ENCODE measurements around the gene TRABD2B.

TRABD2B gene

DNA sequence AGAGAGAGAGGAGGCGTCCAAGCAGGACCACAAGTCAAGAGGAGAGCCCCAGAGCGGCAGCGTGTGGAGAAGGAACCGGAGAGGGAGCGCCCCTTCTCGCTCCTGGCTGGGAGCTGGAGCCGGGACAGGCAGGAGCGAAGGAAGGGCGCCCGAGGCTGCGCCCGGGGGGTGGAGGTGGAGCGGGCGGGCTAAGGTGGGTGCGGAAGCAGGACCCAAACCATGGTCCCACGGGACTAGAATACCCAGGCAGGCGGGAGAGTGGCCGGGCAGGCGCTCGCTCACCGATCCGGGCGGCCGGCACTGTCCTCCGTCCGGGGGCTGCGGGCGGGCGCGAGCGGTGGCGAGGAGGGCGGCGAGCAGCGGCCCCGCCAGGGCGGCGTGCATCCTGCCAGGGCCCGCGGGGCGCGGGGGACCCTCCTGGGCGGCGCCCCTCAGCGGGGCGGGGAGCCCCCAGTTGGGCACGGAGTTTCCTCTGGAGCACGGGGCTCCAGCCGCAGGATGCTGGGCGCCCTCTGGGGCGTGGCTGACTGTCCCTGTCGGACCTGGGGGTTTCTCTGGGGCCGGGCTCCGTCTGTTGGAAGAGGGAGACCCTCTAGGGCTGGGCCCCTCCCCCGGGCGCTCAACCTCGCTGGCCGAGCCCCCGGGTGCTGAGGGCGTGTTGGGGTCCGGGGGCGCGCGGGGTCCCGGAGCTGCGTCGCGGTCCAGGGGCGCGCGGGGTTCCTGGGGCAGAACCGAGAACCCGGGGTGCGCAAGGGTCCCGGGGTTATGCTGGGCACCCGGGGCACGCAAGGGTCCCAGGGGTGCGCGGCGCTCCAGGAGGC is 569 bp downstream of the TRABD2B start:
- H3K4me1 ChIP-seq = peaks cover 7 to 11% (median 7%) of the 10 kb centered on the region in 10 experiments; a peak in 17 of 20 replicates
- no peak overlapping the region for H3K27ac ChIP-seq
- H3K4me2 ChIP-seq = peak overlapping the region; percentile 93 to 100 (median 100)
- peak overlapping the region; percentile 55 to 78 (median 68) for H3K4me3 ChIP-seq
- H3K9ac ChIP-seq = peak overlapping the region; percentile 42 to 76 (median 60); a peak in 20 of 22 replicates
- H4K20me1 ChIP-seq = peaks cover 0 to 32% (median 11%) of the 10 kb centered on the region in 11 experiments; a peak in 12 of 22 replicates
- H3K36me3 ChIP-seq = no peaks in the 10 kb centered on the region
- no peak for TF ChIP-seq Cebpa-rat (IDR thresholded peaks at IDR 0.05)
- peaks cover 43 to 66% (median 55%) of the 10 kb centered on the region in 11 experiments for H3K27me3 ChIP-seq
- no peaks in the 10 kb centered on the region for H3K9me3 ChIP-seq (replicated peaks in 1 of 11)

- H3K36me3 ChIP-seq = no peaks in the 10 kb centered on the region
- no peak overlapping the region; a peak in 1 of 22 replicates for H3K9ac ChIP-seq
- TF ChIP-seq Cebpa-rat (IDR thresholded peaks at IDR 0.05) = no peak
- peaks cover 43 to 66% (median 55%) of the 10 kb centered on the region in 11 experiments for H3K27me3 ChIP-seq
- peaks cover 7 to 11% (median 7%) of the 10 kb centered on the region in 10 experiments; a peak in 17 of 20 replicates for H3K4me1 ChIP-seq
- no peaks in the 10 kb centered on the region for H3K9me3 ChIP-seq (replicated peaks in 1 of 11)
- no peak overlapping the region for H3K27ac ChIP-seq
- H3K4me2 ChIP-seq = peak overlapping the region; percentile 93 to 100 (median 100); a peak in 17 of 22 replicates
- H3K4me3 ChIP-seq = peak overlapping the region in 7 of 10 experiments; percentile 64 to 78 (median 68); a peak in 11 of 20 replicates
- H4K20me1 ChIP-seq = peaks cover 0 to 32% (median 11%) of the 10 kb centered on the region in 11 experiments; a peak in 12 of 22 replicates
Measured at GRCh38 chr1:47996060-47996405, 1.2 kb downstream of the TRABD2B start.

DNA sequence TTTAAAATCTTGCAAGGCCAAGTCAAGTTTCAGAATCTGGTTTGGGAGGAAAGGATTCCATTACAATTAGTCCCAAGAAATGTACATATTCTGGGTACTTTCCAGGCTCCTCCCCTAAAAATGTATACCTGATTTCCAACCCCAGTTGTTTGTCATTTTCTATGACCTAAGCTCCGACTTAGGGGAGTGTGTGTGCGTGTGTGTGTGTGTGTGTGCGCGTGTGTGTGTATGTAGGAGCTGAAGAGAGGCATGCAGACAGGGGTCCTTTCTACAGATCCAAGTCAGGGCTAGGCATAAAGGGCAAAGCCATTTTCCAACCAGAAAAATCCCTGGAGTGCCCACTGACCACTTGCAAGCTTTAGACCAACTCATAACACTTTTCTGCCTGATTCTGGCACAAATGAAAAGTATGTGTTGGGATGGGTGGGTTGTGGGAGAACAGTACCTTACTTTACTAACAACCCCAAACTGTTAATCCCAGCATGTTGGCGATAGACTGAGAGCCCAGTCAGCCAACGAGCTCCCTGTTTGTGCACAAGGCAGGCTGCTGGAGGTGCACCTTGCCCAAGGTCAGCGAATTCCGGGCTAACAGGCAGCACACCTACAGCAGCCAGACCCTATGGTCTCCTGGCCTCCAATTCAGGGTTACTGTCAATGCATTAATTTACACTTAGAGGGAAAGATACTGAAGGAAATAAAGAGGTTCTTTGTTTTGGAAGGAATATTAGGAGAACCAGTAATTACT is 1.7 kb downstream of the TRABD2B start:
- peaks cover 7 to 11% (median 7%) of the 10 kb centered on the region in 10 experiments; a peak in 17 of 20 replicates for H3K4me1 ChIP-seq
- H3K36me3 ChIP-seq = no peaks in the 10 kb centered on the region
- H3K27ac ChIP-seq = no peak overlapping the region
- peaks cover 43 to 66% (median 55%) of the 10 kb centered on the region in 11 experiments for H3K27me3 ChIP-seq
- H3K9me3 ChIP-seq (replicated peaks in 1 of 11) = no peaks in the 10 kb centered on the region
- H3K4me3 ChIP-seq = no peak overlapping the region
- H3K4me2 ChIP-seq = no peak overlapping the region
- no peak overlapping the region for H3K9ac ChIP-seq
- TF ChIP-seq Cebpa-rat (IDR thresholded peaks at IDR 0.05) = no peak
- peaks cover 0 to 32% (median 11%) of the 10 kb centered on the region in 11 experiments; a peak in 12 of 22 replicates for H4K20me1 ChIP-seq

GRCh38 chr1:47993881-47994625 is 3.1 kb downstream of the TRABD2B start:
- H3K4me2 ChIP-seq = no peak overlapping the region

DNA sequence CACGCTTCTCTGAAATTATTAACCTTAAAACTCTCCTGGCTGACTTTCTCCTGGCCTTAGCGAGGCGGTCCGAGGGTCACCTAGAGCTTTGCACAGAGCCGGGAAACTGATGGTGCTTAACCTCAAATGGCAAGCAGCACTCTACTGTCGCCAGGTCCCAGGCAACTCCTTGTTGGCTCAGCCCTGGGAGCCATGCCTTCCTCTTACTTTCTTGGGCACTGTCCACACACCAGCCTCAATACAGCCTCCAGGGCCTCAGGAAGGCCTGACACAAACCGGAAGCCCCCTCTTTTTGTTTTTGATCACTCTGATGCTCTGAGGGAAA is 3.8 kb downstream of the TRABD2B start:
- no peak overlapping the region for H3K4me2 ChIP-seq
- TF ChIP-seq Cebpa-rat (IDR thresholded peaks at IDR 0.05) = no peak
- H3K27me3 ChIP-seq = peaks cover 38 to 60% (median 49%) of the 10 kb centered on the region in 11 experiments
- H3K4me1 ChIP-seq = peaks cover 7 to 11% (median 7%) of the 10 kb centered on the region in 10 experiments; a peak in 17 of 20 replicates
- no peak overlapping the region for H3K9ac ChIP-seq
- H3K36me3 ChIP-seq = no peaks in the 10 kb centered on the region
- no peak overlapping the region for H3K4me3 ChIP-seq
- no peak overlapping the region for H3K27ac ChIP-seq
- peaks cover 0 to 32% (median 11%) of the 10 kb centered on the region in 11 experiments; a peak in 12 of 22 replicates for H4K20me1 ChIP-seq
- H3K9me3 ChIP-seq (replicated peaks in 1 of 11) = no peaks in the 10 kb centered on the region

More at GRCh38 chr1:47993881-47994625, 3.1 kb downstream of the TRABD2B start:
- Histone ChIP-seq H4K20me1 (peaks cover 0 to 32% (median 11%) of the 10 kb centered on the region in 11 experiments; a peak in 12 of 22 replicates), H3K4me3 (no peak overlapping the region), H3K9ac (no peak overlapping the region), H3K27ac (no peak overlapping the region), H3K9me3 (replicated peaks in 1 of 11) (no peaks in the 10 kb centered on the region), H3K36me3 (no peaks in the 10 kb centered on the region), H3K27me3 (peaks cover 43 to 66% (median 55%) of the 10 kb centered on the region in 11 experiments), H3K4me1 (peaks cover 7 to 11% (median 7%) of the 10 kb centered on the region in 10 experiments; a peak in 17 of 20 replicates)
- no peak for TF ChIP-seq Cebpa-rat (IDR thresholded peaks at IDR 0.05)

DNA sequence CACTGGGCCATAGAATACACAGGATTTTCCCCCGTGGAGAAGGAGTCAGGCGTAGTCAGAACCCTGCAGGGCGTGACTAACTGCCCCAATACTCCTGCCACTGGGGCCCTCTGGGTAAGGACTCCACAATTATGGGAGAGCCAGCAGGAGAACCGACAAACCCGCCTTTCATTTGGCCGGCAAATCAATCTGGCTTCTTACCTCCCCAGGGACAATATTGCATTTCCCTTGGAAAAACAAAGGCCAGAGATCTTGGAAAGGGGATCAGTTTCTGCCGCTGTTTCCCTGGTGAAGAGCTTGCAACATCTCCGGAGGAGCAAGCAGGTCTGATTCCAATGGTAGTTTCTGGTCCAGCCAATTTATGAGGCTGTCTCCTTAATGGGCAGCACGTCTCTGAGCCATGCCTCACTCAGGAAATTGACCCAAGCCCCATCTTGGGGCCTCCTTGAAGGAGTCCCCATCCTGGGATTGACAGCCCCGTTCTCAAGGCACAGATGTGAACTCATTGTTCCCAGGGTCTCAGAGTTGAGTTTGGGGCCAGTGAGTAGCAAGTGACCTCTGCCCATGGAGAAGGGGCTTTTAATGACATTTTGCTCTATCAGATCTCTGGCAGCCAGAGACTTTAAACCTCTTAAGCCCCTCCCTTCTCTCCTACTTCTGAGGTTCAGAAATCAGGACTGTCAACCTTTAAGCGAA is 4.3 kb downstream of the TRABD2B start:
- Histone ChIP-seq H3K9ac (no peak overlapping the region), H3K27ac (no peak overlapping the region), H3K9me3 (replicated peaks in 1 of 11) (no peaks in the 10 kb centered on the region), H3K4me2 (no peak overlapping the region), H3K27me3 (peaks cover 33 to 55% (median 44%) of the 10 kb centered on the region in 11 experiments), H4K20me1 (peaks cover 0 to 32% (median 11%) of the 10 kb centered on the region in 11 experiments; a peak in 12 of 22 replicates), H3K36me3 (no peaks in the 10 kb centered on the region), H3K4me3 (no peak overlapping the region), H3K4me1 (peaks cover 7 to 11% (median 7%) of the 10 kb centered on the region in 10 experiments; a peak in 17 of 20 replicates)
- no peak for TF ChIP-seq Cebpa-rat (IDR thresholded peaks at IDR 0.05)

GRCh38 chr1:47991673-47992072 is 5.5 kb downstream of the TRABD2B start:
- no peak overlapping the region for H3K4me3 ChIP-seq
- H3K4me1 ChIP-seq = peaks cover 3 to 6% (median 5%) of the 10 kb centered on the region in 10 experiments; a peak in 17 of 20 replicates
- no peak overlapping the region for H3K9ac ChIP-seq
- TF ChIP-seq Cebpa-rat (IDR thresholded peaks at IDR 0.05) = no peak
- H3K27ac ChIP-seq = no peak overlapping the region
- peaks cover 0 to 29% (median 7%) of the 10 kb centered on the region in 11 experiments; a peak in 12 of 22 replicates for H4K20me1 ChIP-seq
- peaks cover 24 to 49% (median 35%) of the 10 kb centered on the region in 11 experiments for H3K27me3 ChIP-seq
- no peaks in the 10 kb centered on the region for H3K9me3 ChIP-seq (replicated peaks in 1 of 11)
- no peak overlapping the region for H3K4me2 ChIP-seq
- H3K36me3 ChIP-seq = no peaks in the 10 kb centered on the region

GRCh38 chr1:47991187-47991586 is 6.0 kb downstream of the TRABD2B start:
- H3K4me1 ChIP-seq = peaks cover 0 to 7% (median 2%) of the 10 kb centered on the region in 10 experiments; a peak in 8 of 20 replicates

More at GRCh38 chr1:47991187-47991586, 6.0 kb downstream of the TRABD2B start:
- Histone ChIP-seq H3K9me3 (replicated peaks in 1 of 11) (no peaks in the 10 kb centered on the region), H3K4me3 (no peak overlapping the region), H3K36me3 (no peaks in the 10 kb centered on the region), H3K4me2 (no peak overlapping the region), H3K9ac (no peak overlapping the region), H3K27ac (no peak overlapping the region), H4K20me1 (peaks cover 0 to 24% (median 2%) of the 10 kb centered on the region in 11 experiments; a peak in 10 of 22 replicates), H3K27me3 (peaks cover 19 to 45% (median 31%) of the 10 kb centered on the region in 11 experiments)
- no peak for TF ChIP-seq Cebpa-rat (IDR thresholded peaks at IDR 0.05)
